HepG2 (cell line): ENCODE data around the gene RICTOR. TPM values are rescaled to one million over a fixed set of nuclear protein-coding genes. Genes with fewer than 3 reads are reported as not detected.

Experiments
- ATAC-seq: fragments of 200-7000 bp; cut with Tn5 transposase; 3 replicates; pipeline ENCODE4 v1.9.1; 2020; ENCODE audit warnings: mild to moderate bottlenecking, moderate library complexity
- BruUV-seq: library from RNA; stranded (reverse); fragments of 400-500 nt; replicated peaks from 2 replicates; lab custom pipeline; 2021; lab: Mats Ljungman, UMichigan
- CTCF ChIA-PET: fragments of 300-600 bp; formaldehyde crosslinking; extraction: SDS; loops from one replicate; lab custom pipeline; 2021; ENCODE audit warnings: low total read pairs, inconsistent platforms, low intra/inter-chr PET ratio; lab: Yijun Ruan, JAX
- POLR2A ChIA-PET: fragments of 350-600 bp; sonication (Branson Sonifier 250); formaldehyde crosslinking; loops from one replicate; lab custom pipeline; 2020; ENCODE audit warnings: antibody characterized with exemption, inconsistent platforms; lab: Yijun Ruan, JAX
- DNase-seq: peaks from one replicate; pipeline ENCODE4 v3.0.0-alpha.2; 2015; ENCODE audit warnings: low spot score
- FAIRE-seq: peaks from 3 replicates; lab custom pipeline; 2011; peaks lifted over from hg19 to GRCh38; lab: Jason Lieb, UNC
- H2AFZ ChIP-seq: one replicate; pipeline ENCODE4 v1.6.1; 2011; ENCODE audit warnings: low read length, inconsistent platforms
- H3K27ac ChIP-seq: fragments of 300-600 bp; 3 replicates; pipeline ENCODE4 v1.8.0; 2011; ENCODE audit warnings: mixed run types, mild to moderate bottlenecking, mixed read lengths, low read length, inconsistent platforms; ENCODE audit not compliant: insufficient read depth; ENCODE audit errors: extremely low read length
- H3K27me3 ChIP-seq, 2 experiments: fragments of 200-600 bp in 1 of 2; 2 replicates in 1 of 2; 3 replicates in 1 of 2; pipeline versions ENCODE4 v1.6.0 to v1.8.0; 2011; ENCODE audit warnings: low read length in 2 of 2, mild to moderate bottlenecking in 2 of 2, moderate library complexity in 2 of 2, inconsistent platforms in 1 of 2; ENCODE audit not compliant: insufficient read depth in 2 of 2, control insufficient read depth in 1 of 2
- H3K36me3 ChIP-seq, 2 experiments: fragments of 200-600 bp in 1 of 2; replicated peaks in 1 of 2; 2 replicates in 1 of 2; 3 replicates in 1 of 2; pipeline versions ENCODE4 v1.5.1 to v1.8.0; 2011; ENCODE audit warnings: low read length in 2 of 2, inconsistent platforms in 1 of 2; ENCODE audit not compliant: insufficient read depth in 2 of 2, control insufficient read depth in 1 of 2
- H3K4me1 ChIP-seq: 2 replicates; pipeline ENCODE4 v1.5.1; 2012; ENCODE audit warnings: low read length, inconsistent platforms; ENCODE audit not compliant: insufficient read depth
- H3K4me2 ChIP-seq: 2 replicates; pipeline ENCODE4 v1.6.0; 2011; ENCODE audit warnings: low read depth, low read length, inconsistent platforms
- H3K4me3 ChIP-seq, 3 experiments: fragments of 200-600 bp in 1 of 3; sonication (generic), shearing (Covaris generic) in 1 of 3; replicated peaks in 1 of 3; 2 replicates each; pipeline ENCODE4 v1.5.1; 2011 to 2016; ENCODE audit warnings: low read length in 3 of 3, inconsistent platforms in 2 of 3, low read depth in 2 of 3, mild to moderate bottlenecking in 2 of 3, control low read depth in 1 of 3, mixed read lengths in 1 of 3; ENCODE audit not compliant: insufficient read depth in 1 of 3
- H3K79me2 ChIP-seq: one replicate; pipeline ENCODE4 v1.6.1; 2011; ENCODE audit warnings: low read length, inconsistent platforms; ENCODE audit not compliant: insufficient read depth
- H3K9ac ChIP-seq: 2 replicates; pipeline ENCODE4 v1.6.0; 2011; ENCODE audit warnings: mild to moderate bottlenecking, low read depth, low read length, inconsistent platforms; ENCODE audit not compliant: insufficient read depth
- H3K9me3 ChIP-seq: 2 replicates; pipeline ENCODE4 v1.5.1; 2012; ENCODE audit warnings: mild to moderate bottlenecking, low read length
- H4K20me1 ChIP-seq: 2 replicates; pipeline ENCODE4 v1.6.0; 2011; ENCODE audit warnings: inconsistent platforms, mild to moderate bottlenecking, low read length, moderate library complexity; ENCODE audit not compliant: insufficient read depth
- GZF1 ChIP-seq: sonication (generic); formaldehyde crosslinking; IDR thresholded peaks from 2 replicates; pipeline ENCODE4 v1.5.1; 2020; ENCODE audit warnings: mild to moderate bottlenecking, missing genetic modification reagents
- HES4 ChIP-seq: sonication (generic); formaldehyde crosslinking; IDR thresholded peaks from 2 replicates; pipeline ENCODE4 v1.9.0; 2021; ENCODE audit warnings: mild to moderate bottlenecking, missing genetic modification reagents, borderline replicate concordance
- HNRNPL ChIP-seq: fragments of 200-400 bp; formaldehyde crosslinking; IDR thresholded peaks from 2 replicates; pipeline ENCODE4 v1.6.1; 2017; ENCODE audit warnings: mild to moderate bottlenecking, low read depth, low read length
- IRX3 ChIP-seq: sonication (generic); formaldehyde crosslinking; IDR thresholded peaks from 2 replicates; pipeline ENCODE4 v1.8.1; 2023; ENCODE audit warnings: mild to moderate bottlenecking, low read depth, missing genetic modification reagents, borderline replicate concordance
- MYNN ChIP-seq: sonication (generic); formaldehyde crosslinking; IDR thresholded peaks from 2 replicates; pipeline ENCODE4 v1.4.0; 2020; ENCODE audit warnings: mild to moderate bottlenecking, low read depth, missing genetic modification reagents
- SMAD1 ChIP-seq: sonication (generic); formaldehyde crosslinking; IDR thresholded peaks from 2 replicates; pipeline ENCODE4 v1.4.0; 2020; ENCODE audit warnings: missing genetic modification reagents, low read depth, mild to moderate bottlenecking, borderline replicate concordance
- TEAD2 ChIP-seq: sonication (generic); formaldehyde crosslinking; IDR thresholded peaks from 2 replicates; pipeline ENCODE4 v1.9.0; 2021; ENCODE audit warnings: missing genetic modification reagents
- ZNF329 ChIP-seq: sonication (generic); formaldehyde crosslinking; IDR thresholded peaks from 2 replicates; pipeline ENCODE4 v1.9.0; 2021; ENCODE audit warnings: low read depth, mild to moderate bottlenecking, missing genetic modification reagents
- ZNF451 ChIP-seq: sonication (generic); formaldehyde crosslinking; IDR thresholded peaks from 2 replicates; pipeline ENCODE4 v1.5.0; 2020; ENCODE audit warnings: mild to moderate bottlenecking, missing genetic modification reagents
- ZNF549 ChIP-seq: sonication (generic); formaldehyde crosslinking; IDR thresholded peaks from 2 replicates; pipeline ENCODE4 v1.5.0; 2020; ENCODE audit warnings: missing genetic modification reagents
- ZNF577 ChIP-seq: sonication (generic); formaldehyde crosslinking; IDR thresholded peaks from 2 replicates; pipeline ENCODE4 v1.4.0; 2020; ENCODE audit warnings: mild to moderate bottlenecking, low read depth, missing genetic modification reagents, borderline replicate concordance
- ZNF879 ChIP-seq: sonication (generic); formaldehyde crosslinking; IDR thresholded peaks from 2 replicates; pipeline ENCODE4 v1.8.1; 2023; ENCODE audit warnings: missing genetic modification reagents
- WGBS: methylation state at CpG from one replicate; pipeline ENCODE4 v1.1.6; 2017; ENCODE audit warnings: low lambda C conversion rate; 5-methylcytosine and 5-hydroxymethylcytosine counted together
- in situ Hi-C: cut with HindIII; loops from 2 replicates; pipeline ENCODE4 v1.10.0; 2017; ENCODE audit warnings: low pct_unique_long_range_greater_than_20kb; ENCODE audit not compliant: extremely low pct_ligation_motif_present
- intact Hi-C: fragments of 100-400 bp; cut with micrococcal nuclease; formaldehyde crosslinking; loops from one replicate; pipeline ENCODE4 v1.10.0; 2022; ENCODE audit not compliant: unreplicated experiment
- polyA plus RNA-seq, 8 experiments: library from polyadenylated mRNA; depleted of rRNA in 3 of 8; stranded (reverse) in 7 of 8; unstranded in 1 of 8; fragments of >200 nt; fragmentation: Illumina TruSeq in 4 of 8; extraction: Trizol in 4 of 8; gene quantifications; 2 replicates each; pipeline versions ENCODE4 v1.2.1 to v1.2.3, GENCODE V29; 2011 to 2016; ENCODE audit warnings: low read depth in 4 of 8, missing spikeins in 1 of 8, mixed read lengths in 1 of 8; ENCODE audit not compliant: insufficient read depth in 1 of 8
- total RNA-seq, 5 experiments: library from RNA; depleted of rRNA; stranded (reverse); fragments of >200 nt; fragmentation: Illumina TruSeq; extraction: Trizol; gene quantifications; 2 replicates each; pipeline ENCODE4 v1.2.3, GENCODE V29; 2016; ENCODE audit warnings: low read depth in 1 of 5
- TF ChIP-seq, protein P1 (sequence below): sonication (generic); formaldehyde crosslinking; IDR thresholded peaks from 2 replicates; pipeline ENCODE4 v1.4.0; 2020; ENCODE audit warnings: mild to moderate bottlenecking, missing genetic modification reagents, borderline replicate concordance
- TF ChIP-seq, protein P2 (sequence below): sonication (generic); formaldehyde crosslinking; IDR thresholded peaks from 2 replicates; pipeline ENCODE4 v1.8.0; 2022; ENCODE audit warnings: low read depth, missing genetic modification reagents
- TF ChIP-seq, protein P3 (sequence below): sonication (generic); formaldehyde crosslinking; IDR thresholded peaks from 2 replicates; pipeline ENCODE4 v1.4.0; 2020; ENCODE audit warnings: mild to moderate bottlenecking, missing genetic modification reagents
- TF ChIP-seq, protein P4 (sequence below): sonication (generic); formaldehyde crosslinking; IDR thresholded peaks from 2 replicates; pipeline ENCODE4 v1.4.0; 2020; ENCODE audit warnings: missing genetic modification reagents, low read depth, mild to moderate bottlenecking, borderline replicate concordance
- TF ChIP-seq, protein P5 (sequence below): sonication (generic); formaldehyde crosslinking; IDR thresholded peaks from 2 replicates; pipeline ENCODE4 v1.9.0; 2021; ENCODE audit warnings: missing genetic modification reagents, mild to moderate bottlenecking, borderline replicate concordance

RICTOR gene
- total and polyA plus RNA-seq, 2 of the 13 experiments (the other 11 are each of a cell fraction or from before 2014, with no cell fraction given): 10.7 to 15.4 TPM

DNA sequence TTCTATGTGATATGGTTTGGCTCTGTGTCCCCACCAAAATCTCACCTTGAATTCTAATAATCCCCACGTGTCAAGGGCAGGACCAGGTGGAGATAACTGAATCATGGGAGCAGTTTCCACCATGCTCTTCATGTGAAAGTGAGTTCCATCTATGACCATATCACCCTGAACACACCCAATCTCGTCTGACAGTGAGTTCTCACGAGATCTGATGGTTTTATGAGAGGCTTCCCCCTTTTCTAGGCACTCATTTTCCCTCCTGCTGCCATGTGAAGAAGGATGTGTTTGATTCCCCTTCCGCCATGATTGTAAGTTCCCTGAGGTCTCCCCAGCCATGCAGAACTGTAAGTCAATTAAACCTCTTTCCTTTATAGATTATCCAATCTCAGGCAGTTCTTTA, 64.2 kb downstream of the RICTOR start:
- Histone ChIP-seq H3K4me1 (no peaks in the 10 kb centered on the region), H3K27ac (no peak overlapping the region), H4K20me1 (0 out of 2 replicates have a peak, but pooled peaks cover 3% of the 10 kb centered on the region), H3K79me2 (no peaks in the 10 kb centered on the region), H3K9me3 (peaks cover 21% of the 10 kb centered on the region), H2AFZ (no peak overlapping the region), H3K27me3 (no peaks in the 10 kb centered on the region), H3K4me3 (no peak overlapping the region), H3K36me3 (peaks cover 0 to 13% of the 10 kb centered on the region in 2 experiments; a peak in 2 of 5 replicates), H3K9ac (no peak overlapping the region), H3K4me2 (no peak overlapping the region)
- ATAC-seq: no peak
- CTCF ChIA-PET: no interaction called here
- POLR2A ChIA-PET: no interaction called here
- no peak for DNase-seq
- FAIRE-seq: no peak
- WGBS: 96% methylated on average over 4 of the region's 4 CpGs
- BruUV-seq: no TSS peak
- intact Hi-C loops: no loop called here
- in situ Hi-C loops: no loop called here
- TF ChIP-seq, protein P1, sequence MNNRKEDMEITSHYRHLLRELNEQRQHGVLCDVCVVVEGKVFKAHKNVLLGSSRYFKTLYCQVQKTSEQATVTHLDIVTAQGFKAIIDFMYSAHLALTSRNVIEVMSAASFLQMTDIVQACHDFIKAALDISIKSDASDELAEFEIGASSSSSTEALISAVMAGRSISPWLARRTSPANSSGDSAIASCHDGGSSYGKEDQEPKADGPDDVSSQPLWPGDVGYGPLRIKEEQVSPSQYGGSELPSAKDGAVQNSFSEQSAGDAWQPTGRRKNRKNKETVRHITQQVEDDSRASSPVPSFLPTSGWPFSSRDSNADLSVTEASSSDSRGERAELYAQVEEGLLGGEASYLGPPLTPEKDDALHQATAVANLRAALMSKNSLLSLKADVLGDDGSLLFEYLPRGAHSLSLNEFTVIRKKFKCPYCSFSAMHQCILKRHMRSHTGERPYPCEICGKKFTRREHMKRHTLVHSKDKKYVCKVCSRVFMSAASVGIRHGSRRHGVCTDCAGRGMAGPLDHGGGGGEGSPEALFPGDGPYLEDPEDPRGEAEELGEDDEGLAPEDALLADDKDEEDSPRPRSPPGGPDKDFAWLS (CRISPR knock-in tag): no peak
- no peak for TF ChIP-seq MYNN
- TF ChIP-seq ZNF329: no peak
- TF ChIP-seq HES4 (CRISPR knock-in tag): no peak
- no peak for TF ChIP-seq ZNF577
- TF ChIP-seq TEAD2 (CRISPR knock-in tag): no peak
- no peak for TF ChIP-seq ZNF451 (CRISPR knock-in tag)
- TF ChIP-seq, protein P2, sequence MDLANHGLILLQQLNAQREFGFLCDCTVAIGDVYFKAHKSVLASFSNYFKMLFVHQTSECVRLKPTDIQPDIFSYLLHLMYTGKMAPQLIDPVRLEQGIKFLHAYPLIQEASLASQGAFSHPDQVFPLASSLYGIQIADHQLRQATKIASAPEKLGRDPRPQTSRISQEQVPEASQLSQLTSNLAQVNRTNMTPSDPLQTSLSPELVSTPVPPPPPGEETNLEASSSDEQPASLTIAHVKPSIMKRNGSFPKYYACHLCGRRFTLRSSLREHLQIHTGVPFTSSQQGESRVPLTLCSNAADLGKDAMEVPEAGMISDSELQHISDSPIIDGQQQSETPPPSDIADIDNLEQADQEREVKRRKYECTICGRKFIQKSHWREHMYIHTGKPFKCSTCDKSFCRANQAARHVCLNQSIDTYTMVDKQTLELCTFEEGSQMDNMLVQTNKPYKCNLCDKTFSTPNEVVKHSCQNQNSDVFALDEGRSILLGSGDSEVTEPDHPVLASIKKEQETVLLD (CRISPR knock-in tag): no peak
- no peak for TF ChIP-seq HNRNPL
- TF ChIP-seq, protein P3, sequence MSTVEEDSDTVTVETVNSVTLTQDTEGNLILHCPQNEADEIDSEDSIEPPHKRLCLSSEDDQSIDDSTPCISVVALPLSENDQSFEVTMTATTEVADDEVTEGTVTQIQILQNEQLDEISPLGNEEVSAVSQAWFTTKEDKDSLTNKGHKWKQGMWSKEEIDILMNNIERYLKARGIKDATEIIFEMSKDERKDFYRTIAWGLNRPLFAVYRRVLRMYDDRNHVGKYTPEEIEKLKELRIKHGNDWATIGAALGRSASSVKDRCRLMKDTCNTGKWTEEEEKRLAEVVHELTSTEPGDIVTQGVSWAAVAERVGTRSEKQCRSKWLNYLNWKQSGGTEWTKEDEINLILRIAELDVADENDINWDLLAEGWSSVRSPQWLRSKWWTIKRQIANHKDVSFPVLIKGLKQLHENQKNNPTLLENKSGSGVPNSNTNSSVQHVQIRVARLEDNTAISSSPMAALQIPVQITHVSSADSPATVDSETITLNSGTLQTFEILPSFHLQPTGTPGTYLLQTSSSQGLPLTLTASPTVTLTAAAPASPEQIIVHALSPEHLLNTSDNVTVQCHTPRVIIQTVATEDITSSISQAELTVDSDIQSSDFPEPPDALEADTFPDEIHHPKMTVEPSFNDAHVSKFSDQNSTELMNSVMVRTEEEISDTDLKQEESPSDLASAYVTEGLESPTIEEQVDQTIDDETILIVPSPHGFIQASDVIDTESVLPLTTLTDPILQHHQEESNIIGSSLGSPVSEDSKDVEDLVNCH (CRISPR knock-in tag): no peak
- no peak for TF ChIP-seq ZNF879 (CRISPR knock-in tag)
- TF ChIP-seq GZF1 (CRISPR knock-in tag): no peak
- TF ChIP-seq SMAD1 (CRISPR knock-in tag): no peak
- TF ChIP-seq, protein P4, sequence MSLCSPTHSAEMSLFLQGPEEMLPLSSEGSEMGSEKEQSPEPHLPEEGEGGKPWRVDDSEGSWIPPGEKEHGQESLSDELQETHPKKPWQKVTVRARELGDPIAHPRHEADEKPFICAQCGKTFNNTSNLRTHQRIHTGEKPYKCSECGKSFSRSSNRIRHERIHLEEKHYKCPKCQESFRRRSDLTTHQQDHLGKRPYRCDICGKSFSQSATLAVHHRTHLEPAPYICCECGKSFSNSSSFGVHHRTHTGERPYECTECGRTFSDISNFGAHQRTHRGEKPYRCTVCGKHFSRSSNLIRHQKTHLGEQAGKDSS (CRISPR knock-in tag): no peak
- TF ChIP-seq, protein P5, sequence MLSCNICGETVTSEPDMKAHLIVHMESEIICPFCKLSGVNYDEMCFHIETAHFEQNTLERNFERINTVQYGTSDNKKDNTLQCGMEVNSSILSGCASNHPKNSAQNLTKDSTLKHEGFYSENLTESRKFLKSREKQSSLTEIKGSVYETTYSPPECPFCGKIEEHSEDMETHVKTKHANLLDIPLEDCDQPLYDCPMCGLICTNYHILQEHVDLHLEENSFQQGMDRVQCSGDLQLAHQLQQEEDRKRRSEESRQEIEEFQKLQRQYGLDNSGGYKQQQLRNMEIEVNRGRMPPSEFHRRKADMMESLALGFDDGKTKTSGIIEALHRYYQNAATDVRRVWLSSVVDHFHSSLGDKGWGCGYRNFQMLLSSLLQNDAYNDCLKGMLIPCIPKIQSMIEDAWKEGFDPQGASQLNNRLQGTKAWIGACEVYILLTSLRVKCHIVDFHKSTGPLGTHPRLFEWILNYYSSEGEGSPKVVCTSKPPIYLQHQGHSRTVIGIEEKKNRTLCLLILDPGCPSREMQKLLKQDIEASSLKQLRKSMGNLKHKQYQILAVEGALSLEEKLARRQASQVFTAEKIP (CRISPR knock-in tag): no peak
- no peak for TF ChIP-seq ZNF549 (CRISPR knock-in tag)
- TF ChIP-seq IRX3: no peak
